ENCODE measurements around the gene GABRG2.
"Not testable (repeated sequence)": the region's sequence is repeated elsewhere in the genome, so short reads cannot be mapped to it uniquely, and the experiment has no call there.

DNA sequence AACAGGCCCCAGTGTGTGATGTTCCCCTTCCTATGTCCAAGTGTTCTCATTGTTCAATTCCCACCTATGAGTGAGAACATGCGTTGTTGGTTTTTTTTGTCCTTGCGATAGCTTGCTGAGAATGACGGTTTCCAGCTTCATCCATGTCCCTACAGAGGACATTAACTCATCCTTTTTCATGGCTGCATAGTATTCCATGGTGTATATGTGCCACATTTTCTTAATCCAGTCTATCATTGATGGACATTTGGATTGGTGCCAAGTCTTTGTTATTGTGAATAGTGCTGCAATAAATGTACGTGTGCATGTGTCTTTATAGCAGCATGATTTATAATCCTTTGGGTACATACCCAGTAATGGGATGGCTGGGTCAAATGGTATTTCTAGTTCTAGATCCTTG is 12.5 kb upstream of the GABRG2 start:
- TF ChIP-seq, protein P1, sequence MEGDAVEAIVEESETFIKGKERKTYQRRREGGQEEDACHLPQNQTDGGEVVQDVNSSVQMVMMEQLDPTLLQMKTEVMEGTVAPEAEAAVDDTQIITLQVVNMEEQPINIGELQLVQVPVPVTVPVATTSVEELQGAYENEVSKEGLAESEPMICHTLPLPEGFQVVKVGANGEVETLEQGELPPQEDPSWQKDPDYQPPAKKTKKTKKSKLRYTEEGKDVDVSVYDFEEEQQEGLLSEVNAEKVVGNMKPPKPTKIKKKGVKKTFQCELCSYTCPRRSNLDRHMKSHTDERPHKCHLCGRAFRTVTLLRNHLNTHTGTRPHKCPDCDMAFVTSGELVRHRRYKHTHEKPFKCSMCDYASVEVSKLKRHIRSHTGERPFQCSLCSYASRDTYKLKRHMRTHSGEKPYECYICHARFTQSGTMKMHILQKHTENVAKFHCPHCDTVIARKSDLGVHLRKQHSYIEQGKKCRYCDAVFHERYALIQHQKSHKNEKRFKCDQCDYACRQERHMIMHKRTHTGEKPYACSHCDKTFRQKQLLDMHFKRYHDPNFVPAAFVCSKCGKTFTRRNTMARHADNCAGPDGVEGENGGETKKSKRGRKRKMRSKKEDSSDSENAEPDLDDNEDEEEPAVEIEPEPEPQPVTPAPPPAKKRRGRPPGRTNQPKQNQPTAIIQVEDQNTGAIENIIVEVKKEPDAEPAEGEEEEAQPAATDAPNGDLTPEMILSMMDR (IDR thresholded peaks at IDR 0.05) = not testable (repeated sequence)
- TF ChIP-seq POLR2A (IDR thresholded peaks at IDR 0.05); POLR2AphosphoS5 (IDR thresholded peaks at IDR 0.05; ENCODE audit: insufficient read depth in 1 of 2, low read depth in 1 of 2): not testable (repeated sequence)
